Skeletal muscle tissue (tissue), 4 donors: Measurements from ENCODE around the gene SCML1. TPM values are rescaled to one million over a fixed set of nuclear protein-coding genes. Genes with fewer than 3 reads are reported as not detected.

Source experiments
- H3K27ac ChIP-seq: one replicate; pipeline ENCODE4 v1.7.0; 2013; ENCODE audit warnings: mild to moderate bottlenecking, low read depth, low read length, inconsistent platforms
- H3K27me3 ChIP-seq, 3 donors: one replicate each; pipeline ENCODE4 v1.7.0; 2013; ENCODE audit warnings: low read length in 3 of 3; ENCODE audit not compliant: control insufficient read depth in 3 of 3, insufficient read depth in 3 of 3
- H3K36me3 ChIP-seq, 3 donors: one replicate each; pipeline ENCODE4 v1.7.0; 2013; ENCODE audit warnings: low read length in 3 of 3; ENCODE audit not compliant: control insufficient read depth in 3 of 3, insufficient read depth in 3 of 3
- H3K4me1 ChIP-seq, 3 donors: one replicate each; pipeline ENCODE4 v1.7.0; 2013; ENCODE audit warnings: low read length in 3 of 3, mild to moderate bottlenecking in 3 of 3; ENCODE audit not compliant: control insufficient read depth in 3 of 3, insufficient read depth in 3 of 3
- H3K4me3 ChIP-seq, 3 donors: one replicate each; pipeline ENCODE4 v1.7.0; 2013; ENCODE audit warnings: low read length in 3 of 3
- H3K9ac ChIP-seq, 3 donors: one replicate each; pipeline ENCODE4 v1.7.0; 2013; ENCODE audit warnings: low read length in 3 of 3, mild to moderate bottlenecking in 3 of 3, moderate library complexity in 2 of 3, low read depth in 1 of 3
- H3K9me3 ChIP-seq, 3 donors: one replicate each; pipeline ENCODE4 v1.7.0; 2013; ENCODE audit warnings: low read length in 3 of 3; ENCODE audit not compliant: control insufficient read depth in 3 of 3
- total RNA-seq: library from RNA; depleted of rRNA; stranded (reverse); fragments of >200 nt; gene quantifications from one replicate; pipeline ENCODE4 v1.2.3, GENCODE V29; 2014
- donor health status: Osteomylitis.

Gene SCML1
- total RNA-seq, 1 donor from 2014 or later, result 4.2 TPM

DNA sequence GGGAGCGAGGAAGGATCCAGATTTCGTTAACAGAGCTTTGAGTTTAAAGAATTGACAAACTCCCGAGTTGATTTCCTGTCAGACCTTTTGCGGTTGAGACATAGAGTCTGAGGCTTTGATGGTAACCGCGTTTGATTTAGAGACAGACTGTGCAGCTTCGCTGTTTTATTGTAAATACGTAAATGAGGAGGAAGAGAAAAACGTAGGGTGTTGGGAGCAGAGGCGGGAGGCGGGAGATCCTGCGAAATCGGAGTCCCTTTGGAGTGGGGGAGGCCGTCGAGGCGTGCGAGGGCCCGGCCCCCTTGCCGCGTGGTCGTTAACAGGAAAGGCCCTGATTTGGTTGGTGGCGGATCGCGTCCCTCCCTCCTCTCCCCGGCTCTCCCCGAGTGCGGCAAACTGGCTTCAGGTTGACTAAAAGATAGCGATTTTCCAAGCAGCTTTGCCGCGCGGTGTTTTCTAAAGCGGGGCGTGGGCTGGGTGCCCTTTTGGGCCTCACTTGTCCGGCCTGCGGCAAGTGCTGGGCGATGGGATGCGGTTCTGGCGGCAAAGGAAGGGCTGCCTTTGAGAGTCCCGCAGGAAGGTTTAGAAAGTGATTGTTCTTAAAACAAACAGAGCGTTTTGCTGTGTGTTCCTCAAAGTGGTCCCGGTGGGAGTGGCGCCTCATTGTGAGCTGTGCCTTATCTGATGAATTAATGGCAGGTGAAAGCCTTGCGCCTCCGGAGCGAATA, 857 bp downstream of the SCML1 start:
- Histone ChIP-seq H3K27ac (peak overlapping the region; percentile 97), H3K4me3 (peak overlapping the region; percentile 73 to 84 (median 79)), H3K36me3 (no peaks in the 10 kb centered on the region), H3K4me1 (peaks cover 0 to 9% (median 2%) of the 10 kb centered on the region in 3 donors), H3K9me3 (no peaks in the 10 kb centered on the region), H3K27me3 (no peaks in the 10 kb centered on the region), H3K9ac (peak overlapping the region; percentile 90 to 93 (median 93))

DNA sequence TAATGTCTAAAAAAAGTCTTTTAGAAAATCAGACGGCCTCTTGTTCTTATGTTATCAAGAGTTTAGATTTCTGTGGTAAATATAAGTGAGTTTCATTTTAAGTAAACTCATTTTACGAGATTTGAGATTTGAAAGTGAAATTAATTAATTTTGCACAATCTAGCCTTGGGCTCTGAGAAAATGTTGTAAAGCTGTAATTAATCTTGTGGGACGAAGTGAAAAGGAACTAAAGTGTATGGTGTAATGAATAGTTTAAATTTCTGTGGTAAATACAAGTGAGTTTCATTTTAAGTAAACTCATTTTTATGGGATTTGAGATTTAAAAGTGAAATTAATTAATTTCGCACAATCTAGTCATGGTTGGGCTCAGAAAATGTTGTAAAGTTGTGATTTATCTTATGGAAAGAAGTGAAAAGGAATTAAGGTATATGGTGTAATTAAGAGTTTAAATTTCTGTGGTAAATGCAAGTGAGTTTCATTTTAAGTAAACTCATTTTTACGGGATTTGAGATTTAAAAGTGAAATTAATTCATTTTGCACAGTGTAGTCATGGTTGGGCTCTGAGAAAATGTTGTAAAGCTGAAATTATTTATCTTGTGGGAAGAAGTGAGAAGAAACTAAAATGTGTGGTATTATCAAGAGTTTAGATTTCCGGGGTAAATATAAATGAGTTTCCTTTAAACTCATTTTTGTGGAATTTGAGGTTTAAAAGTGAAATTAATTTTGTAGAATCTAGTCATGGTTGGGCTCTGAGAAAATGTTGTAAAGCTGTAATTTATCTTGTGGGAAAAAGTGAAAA, 1.6 kb downstream of the SCML1 start:
- Histone ChIP-seq H3K27me3 (no peaks in the 10 kb centered on the region), H3K9ac (peak overlapping the region; percentile 90 to 93 (median 93)), H3K9me3 (no peaks in the 10 kb centered on the region), H3K4me1 (peaks cover 0 to 9% (median 2%) of the 10 kb centered on the region in 3 donors), H3K36me3 (no peaks in the 10 kb centered on the region), H3K4me3 (peak overlapping the region; percentile 73 to 84 (median 79)), H3K27ac (no peak overlapping the region)

DNA sequence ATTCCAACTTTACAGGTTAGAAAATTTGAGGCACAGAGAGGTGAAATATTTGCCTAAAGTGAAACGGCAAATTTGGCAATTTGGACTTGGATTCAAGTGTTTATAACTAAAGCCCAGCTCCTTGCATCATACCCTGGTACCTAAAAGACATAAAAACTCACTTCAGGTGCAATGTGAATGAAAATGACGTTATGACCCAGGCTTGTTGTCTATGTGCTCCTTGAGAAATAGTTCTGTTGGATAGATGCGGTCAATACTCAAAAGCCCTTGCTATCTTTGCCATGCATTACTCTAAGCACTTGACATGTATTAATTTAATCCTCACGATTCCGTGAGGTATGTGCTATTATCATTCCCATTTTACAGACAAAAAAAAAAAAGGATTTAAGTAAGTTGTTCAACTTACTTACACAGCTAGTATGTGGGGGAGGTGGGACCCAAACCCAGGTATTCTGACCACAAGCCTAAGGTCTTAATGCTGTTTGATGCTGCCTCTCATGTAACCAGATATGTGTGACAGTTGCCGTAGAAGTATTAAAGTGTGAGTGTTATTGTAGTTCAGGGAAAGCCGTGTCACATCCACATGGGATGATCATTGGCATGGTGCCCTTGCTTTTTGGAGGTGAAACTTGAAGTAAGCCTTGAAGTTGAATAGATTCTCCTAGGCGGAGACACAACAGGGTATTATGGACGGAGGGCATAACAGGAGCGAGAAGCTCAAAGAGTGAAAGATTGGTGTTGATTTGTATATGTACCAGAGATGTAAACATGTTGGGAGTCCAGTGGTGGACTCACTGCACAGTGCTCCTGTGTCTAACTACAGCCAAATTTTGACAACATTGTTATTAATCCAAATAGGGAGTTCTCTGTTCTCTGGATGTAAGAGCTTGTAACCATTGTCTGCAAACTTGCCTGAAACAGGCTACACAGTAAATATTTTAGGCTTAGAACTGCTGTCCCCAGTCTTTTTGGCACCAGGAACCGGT, 3.1 kb downstream of the SCML1 start:
- Histone ChIP-seq H3K9ac (peak overlapping the region in 2 of 3 donors; percentile 20 to 71), H3K9me3 (no peaks in the 10 kb centered on the region), H3K36me3 (no peaks in the 10 kb centered on the region), H3K4me1 (peaks cover 0 to 9% (median 2%) of the 10 kb centered on the region in 3 donors), H3K4me3 (peak overlapping the region; percentile 7 to 14 (median 11)), H3K27ac (peak overlapping the region; percentile 51), H3K27me3 (no peaks in the 10 kb centered on the region)

DNA sequence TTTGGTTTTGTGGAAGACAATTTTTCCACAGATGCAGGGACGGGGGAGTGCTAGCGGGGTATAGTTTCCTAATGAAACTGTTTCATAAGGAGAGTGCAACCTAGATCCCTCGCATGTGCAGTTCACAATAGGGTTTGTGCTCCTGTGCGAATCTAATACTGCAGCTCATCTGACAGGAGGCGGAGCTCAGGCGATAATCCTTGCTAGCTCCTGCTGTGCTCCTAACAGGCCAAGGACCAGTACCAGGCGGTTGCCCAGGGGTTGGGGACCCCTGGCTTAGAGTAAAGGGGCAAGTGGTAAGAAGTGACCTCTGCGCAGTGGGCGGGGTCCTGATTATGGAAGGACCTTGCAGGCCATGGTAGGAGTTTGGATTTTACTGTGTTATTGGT, 3.8 kb downstream of the SCML1 start:
- H3K27me3 ChIP-seq, result no peaks in the 10 kb centered on the region
- H3K27ac ChIP-seq, result peak overlapping the region; percentile 51
- peak overlapping the region in 1 of 3 donors; percentile 11 for H3K4me3 ChIP-seq

DNA sequence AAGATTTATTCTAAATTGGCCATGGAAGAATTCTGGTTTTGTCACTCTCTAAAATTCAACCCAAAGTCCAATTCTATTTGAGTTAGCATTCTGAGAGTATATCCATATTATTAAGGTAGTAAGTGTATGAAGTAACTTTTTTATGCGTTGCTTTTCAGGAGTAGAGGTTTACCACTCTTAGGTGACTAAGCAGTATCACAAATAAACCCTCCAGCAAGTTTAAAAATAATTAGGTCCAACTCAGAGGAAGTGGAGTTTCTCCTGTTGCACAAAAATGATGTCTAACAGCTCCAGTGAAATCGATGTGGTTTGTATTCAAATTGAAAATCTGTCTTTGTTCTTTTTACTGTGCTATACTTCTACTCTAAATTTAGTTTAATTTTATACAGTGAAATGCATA, 6.6 kb downstream of the SCML1 start:
- H3K27ac ChIP-seq, result no peak overlapping the region
- H3K36me3 ChIP-seq, result no peaks in the 10 kb centered on the region
- H3K27me3 ChIP-seq, result no peaks in the 10 kb centered on the region
- no peaks in the 10 kb centered on the region for H3K9me3 ChIP-seq
- H3K4me1 ChIP-seq, result peaks cover 0 to 9% (median 2%) of the 10 kb centered on the region in 3 donors
- H3K4me3 ChIP-seq, result no peak overlapping the region
- no peak overlapping the region for H3K9ac ChIP-seq

More for the DNA sequence above, 3.8 kb downstream of the SCML1 start:
- Histone ChIP-seq H3K36me3 (no peaks in the 10 kb centered on the region), H3K9me3 (no peaks in the 10 kb centered on the region), H3K4me1 (peaks cover 0 to 9% (median 2%) of the 10 kb centered on the region in 3 donors), H3K9ac (peak overlapping the region in 2 of 3 donors; percentile 20 to 71)

DNA sequence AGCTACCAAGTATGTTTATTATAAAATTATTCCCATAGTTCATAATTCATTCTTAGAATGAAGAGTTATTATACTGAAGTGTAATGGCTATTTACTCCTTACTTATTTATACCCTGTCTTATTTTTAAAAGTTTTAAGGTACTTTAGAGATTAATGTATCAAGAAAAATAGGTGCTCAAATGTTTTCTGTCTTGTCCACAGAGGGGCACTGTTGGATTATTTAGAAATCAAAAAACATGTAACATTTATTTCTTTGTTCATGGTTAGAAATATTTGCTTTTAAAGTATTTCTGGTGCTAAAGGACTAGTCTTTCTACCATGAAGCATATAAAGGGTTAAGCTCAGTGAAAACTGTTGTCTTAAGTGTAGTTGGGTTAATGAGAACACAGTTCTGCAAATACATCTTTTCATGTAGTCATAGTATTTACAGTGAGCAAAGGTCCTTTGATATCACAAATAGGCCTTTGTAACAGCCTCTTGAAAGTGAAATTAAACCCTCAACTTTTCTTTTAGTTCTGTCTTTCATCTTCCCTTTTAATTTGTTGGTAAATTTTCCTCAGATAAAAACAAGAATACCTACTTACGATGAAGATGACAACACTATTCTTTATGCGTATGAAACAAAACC, 7.7 kb downstream of the SCML1 start:
- H3K36me3 ChIP-seq, result peaks cover 0 to 3% (median 2%) of the 10 kb centered on the region in 3 donors
- H3K27me3 ChIP-seq, result no peaks in the 10 kb centered on the region
- H3K27ac ChIP-seq, result no peak overlapping the region
- H3K4me3 ChIP-seq, result no peak overlapping the region
- peaks cover 0 to 9% (median 2%) of the 10 kb centered on the region in 3 donors for H3K4me1 ChIP-seq
- H3K9me3 ChIP-seq, result no peaks in the 10 kb centered on the region
- H3K9ac ChIP-seq, result no peak overlapping the region

DNA sequence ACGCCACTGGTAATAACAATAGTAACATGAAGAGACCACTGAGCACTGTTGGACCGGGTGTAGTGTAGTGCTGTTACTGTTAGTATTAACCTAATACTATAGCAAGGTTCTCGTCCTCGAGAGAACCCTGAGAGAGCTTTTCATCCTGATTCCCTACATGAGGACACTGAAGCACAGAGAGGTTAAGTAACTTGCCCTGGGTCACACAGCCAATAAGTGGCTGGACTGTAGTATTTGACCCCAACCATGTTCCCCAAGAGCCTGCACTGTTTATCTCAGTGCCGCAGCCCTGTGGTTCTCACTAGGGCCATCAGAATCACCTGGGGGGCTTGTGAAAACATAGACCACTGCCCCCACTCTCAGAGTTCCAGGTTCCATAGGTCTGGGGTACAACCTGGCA, 10.4 kb downstream of the SCML1 start:
- Histone ChIP-seq H3K36me3 (peaks cover 11 to 17% (median 11%) of the 10 kb centered on the region in 3 donors), H3K4me3 (no peak overlapping the region), H3K9me3 (no peaks in the 10 kb centered on the region), H3K9ac (no peak overlapping the region), H3K27me3 (no peaks in the 10 kb centered on the region), H3K4me1 (no peaks in the 10 kb centered on the region), H3K27ac (no peak overlapping the region)

DNA sequence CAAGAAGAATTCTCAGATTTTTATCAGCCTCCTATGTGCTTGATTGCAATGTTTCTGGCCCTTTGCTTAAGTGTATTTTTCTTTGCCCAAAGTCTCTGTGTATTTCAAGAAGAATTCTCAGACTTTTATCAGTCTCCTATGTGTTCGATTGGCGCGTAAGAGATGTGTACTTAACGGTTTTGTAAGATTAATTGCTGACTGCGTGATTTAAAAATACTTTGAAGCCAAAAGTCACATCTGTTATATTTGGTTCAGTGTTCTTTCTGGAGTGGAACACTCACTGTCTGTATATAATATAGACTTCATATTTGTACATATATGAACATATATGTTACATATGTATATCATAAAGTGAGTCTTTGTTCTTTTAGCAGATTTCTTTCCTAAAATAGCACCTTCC, 11.4 kb downstream of the SCML1 start:
- Histone ChIP-seq H3K4me1 (no peaks in the 10 kb centered on the region), H3K27me3 (no peaks in the 10 kb centered on the region), H3K9ac (no peak overlapping the region), H3K9me3 (no peaks in the 10 kb centered on the region), H3K27ac (no peak overlapping the region), H3K4me3 (no peak overlapping the region), H3K36me3 (peaks cover 11 to 17% (median 11%) of the 10 kb centered on the region in 3 donors)

DNA sequence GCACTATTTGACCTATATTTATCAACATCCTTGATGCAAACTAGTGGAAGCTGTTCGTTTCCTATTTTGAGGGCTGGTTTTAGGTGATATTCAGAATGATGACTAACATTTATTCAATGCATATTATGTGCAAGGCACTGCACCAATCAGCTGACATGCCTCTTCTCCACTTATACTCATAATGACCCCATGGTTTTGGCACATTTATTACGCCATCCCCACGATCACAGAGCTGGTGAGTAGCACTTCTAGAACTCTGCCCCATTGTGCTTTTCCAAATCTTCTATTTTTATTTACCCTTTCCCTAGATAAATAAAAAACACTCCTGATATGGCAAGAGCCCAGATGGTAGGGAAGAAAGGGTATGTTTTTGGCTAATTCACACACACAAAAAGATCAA, 13.1 kb downstream of the SCML1 start:
- Histone ChIP-seq H3K4me1 (no peaks in the 10 kb centered on the region), H3K9me3 (no peaks in the 10 kb centered on the region), H3K4me3 (no peak overlapping the region), H3K9ac (no peak overlapping the region), H3K36me3 (peaks cover 11 to 17% (median 11%) of the 10 kb centered on the region in 3 donors), H3K27ac (no peak overlapping the region), H3K27me3 (no peaks in the 10 kb centered on the region)
